DND-41 (cell line): ENCODE results near the gene STOX1.
A peak's percentile ranks its signal among the peaks of the same experiment; 100 is the strongest.

ENCODE experiments used
- ATAC-seq: fragments of 200-7000 bp; cut with Tn5 transposase; 3 replicates; pipeline ENCODE4 v1.9.1; 2021; ENCODE audit warnings: low read depth; ENCODE audit not compliant: insufficient read depth
- DNase-seq: peaks from one replicate; pipeline ENCODE4 v3.0.0-alpha.2; 2020
- H2AFZ ChIP-seq: 2 replicates; pipeline ENCODE4 v1.6.0; 2012; ENCODE audit warnings: low read depth, low read length
- H3K27ac ChIP-seq: 2 replicates; pipeline ENCODE4 v1.5.1; 2012; ENCODE audit warnings: low read length, inconsistent platforms
- H3K27me3 ChIP-seq: fragments of 200-600 bp; sonication (generic); 2 replicates; pipeline ENCODE4 v1.6.0; 2012; ENCODE audit warnings: low read length, mild to moderate bottlenecking, inconsistent platforms; ENCODE audit not compliant: insufficient read depth, poor library complexity
- H3K36me3 ChIP-seq: 2 replicates; pipeline ENCODE4 v1.5.1; 2012; ENCODE audit warnings: low read length, inconsistent platforms; ENCODE audit not compliant: insufficient read depth
- H3K4me1 ChIP-seq: 2 replicates; pipeline ENCODE4 v1.5.1; 2012; ENCODE audit warnings: mild to moderate bottlenecking, low read length; ENCODE audit not compliant: insufficient read depth
- H3K4me2 ChIP-seq: 2 replicates; pipeline ENCODE4 v1.6.0; 2012; ENCODE audit warnings: mild to moderate bottlenecking, moderate library complexity, low read length, inconsistent platforms; ENCODE audit not compliant: insufficient read depth
- H3K4me3 ChIP-seq, 2 experiments: fragments of 200-600 bp in 1 of 2; shearing (Covaris generic) in 1 of 2; 2 replicates each; pipeline ENCODE4 v1.5.1; 2012 to 2016; ENCODE audit warnings: inconsistent platforms in 2 of 2, low read length in 2 of 2, mild to moderate bottlenecking in 2 of 2, low read depth in 1 of 2, moderate library complexity in 1 of 2
- H3K79me2 ChIP-seq: 2 replicates; pipeline ENCODE4 v1.6.0; 2012; ENCODE audit warnings: low read length, inconsistent platforms; ENCODE audit not compliant: insufficient read depth
- H3K9ac ChIP-seq: 2 replicates; pipeline ENCODE4 v1.6.0; 2012; ENCODE audit warnings: low read depth, mild to moderate bottlenecking, inconsistent platforms, low read length, moderate library complexity
- H3K9me3 ChIP-seq: 2 replicates; pipeline ENCODE4 v1.5.1; 2012; ENCODE audit warnings: low read length, moderate library complexity, mild to moderate bottlenecking, inconsistent platforms; ENCODE audit not compliant: insufficient read depth, severe bottlenecking
- H4K20me1 ChIP-seq: 2 replicates; pipeline ENCODE4 v1.6.0; 2012; ENCODE audit warnings: low read length; ENCODE audit not compliant: insufficient read depth
- EZH2 ChIP-seq: IDR thresholded peaks from 3 replicates; pipeline ENCODE4 v1.6.1; 2012; ENCODE audit warnings: borderline replicate concordance, low read depth, mild to moderate bottlenecking, moderate library complexity, low read length, inconsistent platforms; ENCODE audit not compliant: severe bottlenecking
- TF ChIP-seq, protein P1 (sequence below): IDR thresholded peaks from 2 replicates; pipeline ENCODE4 v1.5.1; 2012; ENCODE audit warnings: borderline replicate concordance, low read length, moderate library complexity, mild to moderate bottlenecking; ENCODE audit not compliant: poor library complexity, severe bottlenecking; ENCODE audit errors: extremely low read depth

STOX1 gene

GRCh38 chr10:68787813-68788212 is 39.5 kb upstream of the STOX1 start:
- Histone ChIP-seq H4K20me1 (no peaks in the 10 kb centered on the region), H2AFZ (no peak overlapping the region), H3K79me2 (no peaks in the 10 kb centered on the region), H3K4me1 (no peaks in the 10 kb centered on the region), H3K9me3 (no peaks in the 10 kb centered on the region), H3K27me3 (no peaks in the 10 kb centered on the region), H3K4me2 (no peak overlapping the region), H3K9ac (no peak overlapping the region), H3K36me3 (peaks cover 89% of the 10 kb centered on the region), H3K4me3 (no peak overlapping the region), H3K27ac (no peak overlapping the region)
- TF ChIP-seq EZH2 = no peak
- TF ChIP-seq, protein P1, sequence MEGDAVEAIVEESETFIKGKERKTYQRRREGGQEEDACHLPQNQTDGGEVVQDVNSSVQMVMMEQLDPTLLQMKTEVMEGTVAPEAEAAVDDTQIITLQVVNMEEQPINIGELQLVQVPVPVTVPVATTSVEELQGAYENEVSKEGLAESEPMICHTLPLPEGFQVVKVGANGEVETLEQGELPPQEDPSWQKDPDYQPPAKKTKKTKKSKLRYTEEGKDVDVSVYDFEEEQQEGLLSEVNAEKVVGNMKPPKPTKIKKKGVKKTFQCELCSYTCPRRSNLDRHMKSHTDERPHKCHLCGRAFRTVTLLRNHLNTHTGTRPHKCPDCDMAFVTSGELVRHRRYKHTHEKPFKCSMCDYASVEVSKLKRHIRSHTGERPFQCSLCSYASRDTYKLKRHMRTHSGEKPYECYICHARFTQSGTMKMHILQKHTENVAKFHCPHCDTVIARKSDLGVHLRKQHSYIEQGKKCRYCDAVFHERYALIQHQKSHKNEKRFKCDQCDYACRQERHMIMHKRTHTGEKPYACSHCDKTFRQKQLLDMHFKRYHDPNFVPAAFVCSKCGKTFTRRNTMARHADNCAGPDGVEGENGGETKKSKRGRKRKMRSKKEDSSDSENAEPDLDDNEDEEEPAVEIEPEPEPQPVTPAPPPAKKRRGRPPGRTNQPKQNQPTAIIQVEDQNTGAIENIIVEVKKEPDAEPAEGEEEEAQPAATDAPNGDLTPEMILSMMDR = no peak
- ATAC-seq = no peak
- no peak for DNase-seq

DNA sequence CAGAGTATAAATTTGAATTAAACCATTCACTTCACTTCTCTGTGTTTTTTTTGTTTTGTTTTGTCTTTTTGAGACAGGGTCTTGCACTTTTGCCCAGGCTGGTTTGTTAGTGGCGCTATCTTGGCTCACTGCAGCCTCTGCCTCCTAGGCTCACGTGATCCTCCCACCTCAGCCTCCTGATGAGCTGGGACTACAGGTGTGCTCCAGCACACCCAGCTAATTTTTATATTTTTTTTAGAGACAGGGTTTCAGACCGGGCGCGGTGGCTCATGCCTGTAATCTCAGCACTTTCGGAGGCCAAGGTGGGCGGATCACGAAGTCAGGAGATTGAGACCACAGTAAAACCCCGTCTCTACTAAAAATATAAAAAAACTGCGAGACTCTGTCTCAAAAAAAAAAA is 36.9 kb upstream of the STOX1 start:
- H3K9ac ChIP-seq = no peak overlapping the region
- no peak overlapping the region for H3K27ac ChIP-seq
- H3K36me3 ChIP-seq = peaks cover 96% of the 10 kb centered on the region
- no peak overlapping the region for H2AFZ ChIP-seq
- no peaks in the 10 kb centered on the region for H3K4me1 ChIP-seq
- ATAC-seq (no peak), DNase-seq (no peak)
- no peaks in the 10 kb centered on the region for H3K9me3 ChIP-seq
- H3K27me3 ChIP-seq = no peaks in the 10 kb centered on the region
- no peak overlapping the region for H3K4me3 ChIP-seq
- H4K20me1 ChIP-seq = no peaks in the 10 kb centered on the region
- no peak overlapping the region for H3K4me2 ChIP-seq
- TF ChIP-seq, protein P1 = no peak
- H3K79me2 ChIP-seq = no peaks in the 10 kb centered on the region

- H3K27me3 ChIP-seq = no peaks in the 10 kb centered on the region
- ATAC-seq (no peak), DNase-seq (no peak)
- no peaks in the 10 kb centered on the region for H3K4me1 ChIP-seq
- no peak overlapping the region for H2AFZ ChIP-seq
- H3K79me2 ChIP-seq = no peaks in the 10 kb centered on the region
- no peak overlapping the region for H3K9ac ChIP-seq
- H3K4me3 ChIP-seq = no peak overlapping the region
- no peak overlapping the region for H3K27ac ChIP-seq
- no peaks in the 10 kb centered on the region for H4K20me1 ChIP-seq
- H3K36me3 ChIP-seq = peaks cover 95% of the 10 kb centered on the region
- no peaks in the 10 kb centered on the region for H3K9me3 ChIP-seq
- no peak overlapping the region for H3K4me2 ChIP-seq
- no peak for TF ChIP-seq EZH2
- TF ChIP-seq, protein P1 = peak; percentile 34
These were observed 35.2 kb upstream of the STOX1 start for GRCh38 chr10:68792115-68792514.
